ENCODE results near the gene CCDC32.
"Not testable (repeated sequence)": the region's sequence is repeated elsewhere in the genome, so short reads cannot be mapped to it uniquely, and the experiment has no call there.

Gene CCDC32, protein sequence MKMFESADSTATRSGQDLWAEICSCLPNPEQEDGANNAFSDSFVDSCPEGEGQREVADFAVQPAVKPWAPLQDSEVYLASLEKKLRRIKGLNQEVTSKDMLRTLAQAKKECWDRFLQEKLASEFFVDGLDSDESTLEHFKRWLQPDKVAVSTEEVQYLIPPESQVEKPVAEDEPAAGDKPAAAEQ

DNA sequence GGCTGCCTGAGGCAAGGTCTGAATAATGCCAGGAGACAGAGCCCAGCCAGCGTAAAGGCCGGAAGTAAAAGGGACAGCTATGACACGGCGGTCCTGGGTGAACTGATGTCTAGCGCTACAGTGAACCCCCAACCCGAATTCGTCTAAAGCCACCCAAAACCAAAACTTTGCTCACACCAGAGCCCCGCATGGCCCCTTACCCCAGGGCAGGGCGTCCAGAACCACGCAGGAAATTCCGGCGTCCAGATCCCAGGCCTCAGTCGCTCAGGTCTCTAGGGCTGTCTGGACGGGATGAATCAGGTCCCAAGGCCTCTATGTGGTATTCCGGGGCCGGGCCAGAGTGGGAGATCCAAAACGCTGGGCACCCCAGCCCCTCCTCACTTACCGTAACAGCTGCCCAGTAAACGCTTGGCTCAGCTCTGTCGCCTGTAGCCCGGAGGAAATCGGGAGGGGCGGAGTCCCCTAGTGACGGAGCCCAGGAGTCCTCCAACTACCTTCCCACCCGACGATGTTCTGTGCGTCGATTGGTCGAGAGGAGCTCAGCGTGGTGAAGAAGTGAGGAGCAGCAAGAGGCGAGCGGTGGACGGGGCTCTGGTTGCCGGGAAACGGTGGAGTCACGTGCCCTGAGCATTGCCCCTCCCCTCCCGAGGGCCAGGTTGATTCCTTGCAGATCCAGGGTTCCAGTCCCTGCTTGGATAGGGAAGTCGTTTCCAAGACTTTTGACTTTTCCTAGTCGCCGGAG lies at the start of gene CCDC32:
Gene CCDC32 (minus strand): TSS at position 452 of the 742 bp plus-strand sequence. CDS start 2,027 bp downstream, outside the sequence.
- peak; percentile 95 for DNase-seq

DNA sequence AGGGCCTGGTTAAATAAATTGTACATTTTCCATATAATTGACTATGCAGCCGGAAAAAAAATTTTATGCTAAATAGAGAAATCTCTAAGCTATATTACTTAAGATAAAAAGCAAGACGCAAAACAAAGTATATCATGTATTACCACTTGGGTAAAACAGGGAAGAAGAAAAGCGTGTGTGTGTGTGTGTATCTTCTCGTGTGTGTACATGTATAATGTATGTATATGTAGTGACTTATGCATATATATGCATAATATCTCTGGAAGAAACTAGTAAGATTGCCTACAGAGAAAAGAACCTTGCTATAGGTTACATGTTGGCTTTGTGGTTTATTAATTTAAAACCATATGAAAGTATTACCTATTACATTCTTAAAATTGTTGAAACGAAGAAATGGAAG lies 48.2 kb upstream of the CCDC32 start:
- no peak for DNase-seq

DNA sequence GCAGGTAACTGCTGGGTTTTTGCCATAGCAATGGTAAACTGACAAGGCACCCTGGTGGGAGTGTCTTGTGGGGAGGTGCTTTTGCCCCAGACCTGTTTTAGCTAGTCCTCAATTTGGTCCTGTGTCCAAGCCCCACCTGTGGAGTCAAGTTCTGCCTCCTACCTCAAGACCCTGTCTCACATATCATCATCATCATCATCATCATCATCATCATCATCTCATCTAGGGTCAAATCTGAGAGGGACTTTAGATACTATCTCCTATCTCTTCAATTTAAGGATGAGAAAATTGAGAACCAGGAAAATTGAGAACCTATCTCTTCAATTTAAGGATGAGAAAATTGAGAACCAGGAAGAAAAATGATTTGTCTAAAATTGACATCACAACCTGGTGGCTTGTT lies 39.1 kb upstream of the CCDC32 start:
- no peak for DNase-seq

DNA sequence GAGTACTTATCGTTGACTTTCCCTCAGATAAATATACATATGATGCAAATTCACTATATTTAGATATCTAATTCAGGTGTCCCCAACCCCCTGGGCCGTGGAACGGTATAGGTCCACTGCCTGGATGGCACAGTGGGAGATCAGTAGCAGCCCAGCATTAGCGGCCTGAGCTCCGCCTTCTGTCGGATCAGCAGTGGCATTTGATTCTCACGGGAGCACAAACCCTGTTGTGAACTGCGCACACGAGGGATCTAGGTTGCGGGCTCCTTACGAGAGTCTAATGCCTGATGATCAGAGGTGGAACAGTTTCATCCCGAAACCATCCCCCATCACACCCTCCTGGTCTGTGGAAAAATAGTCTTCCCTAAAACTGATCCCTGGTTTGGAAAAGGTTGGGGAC lies 36.1 kb upstream of the CCDC32 start:
- no peak for DNase-seq

DNA sequence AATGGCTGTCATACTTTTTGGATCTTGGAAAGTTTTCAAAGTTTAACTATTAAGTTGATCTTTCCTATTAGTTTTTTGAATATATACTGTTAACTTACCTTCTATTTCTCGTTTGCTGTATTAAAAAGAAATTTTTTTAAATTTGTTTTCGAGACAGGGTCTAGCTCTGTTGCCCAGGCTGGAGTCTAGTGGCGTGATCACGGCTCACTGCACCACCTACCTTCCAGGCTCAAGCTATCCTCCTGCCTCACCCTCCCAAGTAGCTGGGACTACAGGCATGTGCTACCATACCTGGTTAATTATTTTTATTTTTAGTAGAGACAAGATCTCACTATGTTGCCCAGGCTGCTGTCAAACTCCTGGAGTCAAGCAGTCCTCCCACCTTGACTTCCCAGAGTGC lies 33.8 kb upstream of the CCDC32 start:
- no peak for DNase-seq

DNA sequence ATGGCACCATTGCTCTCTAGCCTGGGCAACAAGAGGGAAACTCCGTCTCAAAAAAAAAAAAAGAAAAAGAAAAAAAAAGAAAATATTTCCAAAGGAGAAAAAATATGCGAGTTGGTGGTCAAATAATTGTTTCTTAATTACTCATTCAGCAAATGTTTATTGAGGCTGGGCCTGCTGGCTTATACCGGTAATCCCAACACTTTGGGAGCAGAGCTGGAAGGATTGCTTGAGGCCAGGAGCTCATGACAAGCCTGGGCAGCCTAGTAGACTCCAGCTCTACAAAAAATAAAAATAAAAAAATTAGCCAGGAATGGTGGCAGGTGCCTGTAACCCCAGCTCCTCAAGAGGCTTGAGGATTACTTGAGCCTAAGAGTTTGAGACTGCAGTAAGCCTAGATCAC lies 33.3 kb upstream of the CCDC32 start:
- DNase-seq = no peak

DNA sequence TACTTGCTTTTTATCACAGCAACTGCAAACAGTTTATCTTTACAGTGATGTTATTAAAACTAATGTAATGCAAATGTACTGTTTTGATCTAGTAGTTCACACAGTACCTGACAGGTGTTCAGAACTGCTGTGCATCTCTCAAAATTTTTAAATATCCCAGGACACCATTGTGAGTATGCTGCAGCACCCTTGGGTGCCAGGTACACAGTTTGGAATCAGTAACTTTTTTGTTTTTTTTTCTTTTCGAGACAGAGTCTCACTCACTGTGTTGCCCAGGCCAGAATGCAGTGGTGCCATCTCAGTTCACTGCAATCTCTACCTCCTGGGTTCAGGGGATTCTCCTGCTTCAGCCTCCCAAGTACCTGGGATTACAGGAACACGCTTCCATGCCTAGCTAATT lies 32.2 kb upstream of the CCDC32 start:
- no peak for DNase-seq

DNA sequence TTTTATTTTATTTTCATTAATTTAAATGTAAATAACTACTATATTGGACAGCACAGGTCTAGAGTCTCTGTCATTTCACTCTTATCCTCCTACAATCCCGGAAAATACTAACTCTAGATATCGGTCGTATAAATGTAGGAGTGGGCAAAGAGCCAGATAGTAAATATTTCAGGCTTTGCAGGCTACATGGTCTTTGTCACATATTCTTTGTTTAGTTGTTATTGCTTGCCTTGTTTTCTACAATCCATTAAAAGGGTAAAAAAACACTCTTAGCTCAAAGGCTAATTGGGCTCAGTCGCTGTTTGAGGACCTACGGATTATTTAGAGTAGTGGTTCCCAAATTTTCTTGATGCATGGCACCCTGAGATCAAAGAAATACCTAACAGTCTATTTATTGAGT lies 30.9 kb upstream of the CCDC32 start:
- no peak for DNase-seq

DNA sequence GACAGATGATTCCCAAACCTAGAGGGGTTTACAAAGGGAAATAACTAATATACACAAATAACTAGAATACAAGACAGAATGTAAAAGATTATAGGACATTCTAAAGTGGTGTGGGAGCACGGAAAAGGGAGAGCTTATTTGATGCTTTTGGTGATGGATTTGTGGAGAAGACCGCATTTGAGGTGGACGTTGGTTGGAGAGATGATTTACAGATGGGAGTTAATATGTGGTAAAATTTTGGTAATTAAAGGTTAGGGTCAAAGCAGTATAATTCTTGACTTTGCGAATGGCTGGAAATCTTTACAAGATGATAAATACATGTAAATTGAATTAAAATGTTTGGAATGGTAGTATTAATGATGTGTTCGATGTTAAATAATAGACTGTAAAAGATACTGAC lies 30.4 kb upstream of the CCDC32 start:
- no peak for DNase-seq

DNA sequence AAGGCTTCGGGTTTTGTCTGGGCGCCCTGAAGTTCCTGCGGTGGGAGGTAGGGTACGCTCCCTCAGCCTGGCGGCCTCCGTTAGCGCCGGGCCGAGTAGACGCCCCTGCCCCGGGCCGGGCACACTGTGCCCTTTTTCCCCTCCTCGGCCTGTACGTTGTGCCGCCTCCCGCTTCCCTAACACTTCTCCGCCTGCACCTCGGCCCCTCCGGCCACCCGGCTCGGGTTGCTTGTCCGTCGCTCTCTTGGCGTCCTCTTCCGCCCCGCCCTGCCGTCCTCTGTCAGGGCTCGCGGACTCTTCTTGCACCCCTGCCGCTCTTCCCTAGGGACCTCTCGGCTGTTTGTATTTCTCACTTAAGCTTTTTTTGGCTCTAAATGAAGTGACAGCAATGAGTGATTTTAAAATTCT lies 29.6 kb upstream of the CCDC32 start:
- DNase-seq = peak; percentile 17

DNA sequence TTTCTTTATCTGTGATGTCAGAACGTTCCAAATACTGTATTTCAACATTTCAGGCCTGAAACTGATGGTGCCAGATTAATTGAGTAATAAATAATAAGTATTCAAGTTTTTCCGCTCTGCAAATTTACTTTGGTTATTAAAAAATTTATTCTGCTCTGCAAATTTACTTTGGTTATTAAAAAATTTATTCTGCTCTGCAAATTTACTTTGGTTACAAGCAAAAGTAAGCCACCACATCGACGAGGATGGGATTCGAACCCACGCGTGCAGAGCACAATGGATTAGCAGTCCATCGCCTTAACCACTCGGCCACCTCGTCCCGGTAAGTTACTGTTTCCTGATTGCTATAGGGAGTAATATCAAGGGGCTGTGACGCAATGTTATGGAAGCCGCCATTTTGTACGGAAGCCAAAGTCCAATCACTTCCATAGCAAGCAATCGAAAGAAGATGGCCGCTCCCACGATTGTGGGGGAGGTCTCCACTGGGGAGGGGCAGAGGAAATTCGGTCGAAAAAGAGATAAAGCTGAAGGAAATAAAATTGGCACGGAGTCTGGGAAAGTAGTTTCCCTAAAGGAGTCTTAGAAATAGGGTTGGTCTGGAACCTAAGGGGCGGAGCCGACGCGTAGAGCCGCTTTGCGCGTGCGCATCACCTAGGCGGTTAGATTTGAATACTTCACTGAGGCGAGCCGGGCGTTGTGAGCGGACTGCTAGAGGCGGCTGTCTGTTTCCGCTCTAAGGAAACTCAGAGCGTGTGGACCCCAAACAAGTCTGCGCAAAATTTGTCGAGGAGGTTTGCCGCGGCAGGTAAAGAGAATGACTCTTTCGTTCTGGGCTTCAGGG lies 29.0 kb upstream of the CCDC32 start, which contains the start of gene KNL1:
Gene KNL1 (plus strand): TSS at position 662 of the 841 bp plus-strand sequence. CDS start 8,683 bp downstream, outside the sequence.
- DNase-seq = peak; percentile 83

DNA sequence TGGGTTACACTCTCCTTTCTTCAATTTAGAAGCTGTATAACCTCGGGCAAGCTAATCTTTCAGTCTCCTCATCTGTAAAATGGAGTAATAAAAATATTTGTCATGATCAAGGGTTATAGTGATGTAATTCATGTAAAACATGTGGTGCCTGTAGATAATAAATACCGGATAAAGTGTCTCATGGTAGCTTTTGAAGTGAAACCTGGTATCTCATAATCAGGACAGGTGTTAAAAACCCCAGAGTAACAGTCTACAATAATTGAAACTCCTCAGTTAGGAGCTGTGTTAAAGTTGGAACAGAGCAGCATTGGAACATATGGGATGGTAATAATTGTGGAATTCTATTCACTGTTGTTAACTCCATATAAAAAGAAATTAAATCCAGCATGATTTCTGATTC lies 28.3 kb upstream of the CCDC32 start:
- DNase-seq = no peak

DNA sequence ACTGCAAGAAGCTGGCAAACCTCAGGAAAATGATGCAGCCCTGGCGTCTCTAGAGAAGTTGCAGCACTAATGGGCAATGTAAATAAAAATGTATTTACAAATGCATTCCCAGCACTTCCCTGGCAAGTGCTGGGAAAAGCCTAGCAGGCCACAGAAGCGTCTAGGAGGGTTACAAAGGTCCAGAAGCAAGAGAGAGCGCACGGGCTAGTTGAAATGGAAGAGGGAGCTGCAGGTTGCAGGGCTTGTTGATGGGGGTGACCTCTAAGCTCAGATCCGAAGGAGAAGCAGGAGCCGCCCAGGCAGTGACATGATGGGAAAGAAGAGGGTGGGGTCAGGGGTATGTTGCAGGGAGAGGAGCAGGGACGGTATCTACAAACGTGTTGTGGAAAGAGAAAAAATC lies 26.5 kb upstream of the CCDC32 start:
- DNase-seq = no peak

DNA sequence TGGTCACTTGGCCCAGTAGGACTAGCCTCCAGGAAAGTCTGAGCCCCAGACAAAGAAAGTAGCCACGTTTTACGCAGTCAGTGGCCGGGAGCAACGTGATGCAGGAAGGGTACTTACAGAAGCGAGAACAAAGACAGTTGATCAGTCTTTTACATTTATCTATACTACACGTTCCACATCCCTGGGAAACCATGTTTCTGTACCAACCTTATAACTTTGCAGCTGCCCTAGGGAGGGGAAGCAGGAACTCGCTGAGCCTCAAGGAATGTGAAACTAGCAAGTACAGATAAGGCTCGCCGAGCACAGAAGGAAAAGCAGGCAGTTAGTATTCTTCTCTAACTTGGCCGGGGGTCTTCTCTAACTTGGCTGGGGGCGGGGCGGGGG lies 25.8 kb upstream of the CCDC32 start:
- no peak for DNase-seq

DNA sequence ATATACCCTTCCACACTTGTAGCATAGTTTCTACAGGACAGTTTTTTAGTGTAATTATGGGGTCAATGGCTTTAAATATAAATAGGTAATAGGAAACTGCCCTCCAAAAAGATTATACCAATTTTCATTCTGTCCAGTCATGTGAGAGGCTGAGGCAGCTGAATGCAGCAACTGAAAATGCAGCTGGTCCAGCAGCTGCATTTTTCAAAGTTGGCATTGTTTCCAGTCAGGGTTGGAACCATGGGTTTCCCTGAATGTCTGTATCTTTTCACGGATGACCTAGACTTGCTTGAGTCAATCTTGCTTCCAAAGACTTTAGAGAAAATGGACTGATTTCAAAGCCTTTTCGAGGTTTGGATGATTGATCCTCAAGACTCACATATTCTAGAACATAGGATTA lies 19.3 kb upstream of the CCDC32 start:
- DNase-seq = no peak

DNA sequence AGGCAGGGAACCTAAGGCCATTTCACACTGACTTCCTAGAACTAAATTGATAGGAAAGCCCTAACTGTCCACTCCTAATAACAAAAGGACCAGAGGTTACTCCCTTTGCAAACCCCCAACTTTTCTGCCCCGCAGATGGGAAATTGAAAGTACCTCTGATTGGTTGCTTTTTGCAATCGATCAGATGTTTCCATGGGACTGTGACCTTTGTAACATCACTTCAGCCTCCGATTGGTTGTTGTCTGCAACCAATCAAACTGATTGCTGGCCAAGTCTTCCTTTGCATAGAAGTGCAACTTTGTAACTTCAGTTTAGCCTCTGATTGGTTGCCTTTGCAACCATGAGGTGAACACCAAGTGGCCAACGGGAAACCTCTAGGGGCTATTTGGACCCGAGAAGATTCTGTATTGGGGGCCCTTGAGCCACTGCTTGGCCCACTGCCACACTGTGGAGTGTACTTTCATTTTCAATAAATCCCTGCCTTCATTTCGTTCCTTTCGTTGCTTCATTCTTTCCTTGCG lies 17.9 kb upstream of the CCDC32 start:
- no peak for DNase-seq

DNA sequence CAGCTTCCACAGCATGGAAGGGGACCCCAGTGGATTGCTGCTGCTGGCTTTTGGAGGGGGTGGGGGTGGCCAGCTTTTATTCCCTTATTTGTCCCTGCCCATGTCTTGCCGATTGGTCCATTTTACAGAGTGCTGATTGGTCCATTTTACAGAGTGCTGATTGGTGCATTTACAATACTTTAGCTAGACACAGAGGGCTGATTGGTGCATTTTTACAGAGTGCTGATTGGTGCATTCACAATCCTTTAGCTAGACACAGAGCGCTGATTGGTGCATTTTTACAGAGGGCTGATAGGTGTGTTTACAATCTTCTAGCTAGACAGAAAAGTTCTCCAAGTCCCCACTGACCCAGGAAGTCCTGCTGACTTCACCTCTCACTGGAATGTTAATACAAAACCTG lies 17.0 kb upstream of the CCDC32 start:
- not testable (repeated sequence) for DNase-seq

DNA sequence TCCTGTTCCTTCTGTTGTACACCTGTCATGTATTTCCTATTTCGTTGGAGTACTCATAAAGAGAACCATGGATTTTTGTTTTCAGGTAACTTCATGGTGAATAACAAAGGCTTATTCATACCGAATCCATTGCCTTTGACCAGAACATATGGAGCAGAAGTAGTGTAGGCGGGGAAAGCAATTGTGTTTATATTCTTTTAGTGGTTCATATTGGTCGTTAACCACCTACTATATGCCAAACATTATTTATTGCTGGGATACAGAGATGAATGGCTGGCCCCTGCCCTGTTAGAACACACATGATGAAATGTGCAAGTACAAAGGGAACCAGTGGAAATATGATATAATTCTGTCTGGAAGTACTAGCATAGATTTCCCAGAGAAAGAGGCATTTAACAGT lies 14.1 kb upstream of the CCDC32 start:
- no peak for DNase-seq

DNA sequence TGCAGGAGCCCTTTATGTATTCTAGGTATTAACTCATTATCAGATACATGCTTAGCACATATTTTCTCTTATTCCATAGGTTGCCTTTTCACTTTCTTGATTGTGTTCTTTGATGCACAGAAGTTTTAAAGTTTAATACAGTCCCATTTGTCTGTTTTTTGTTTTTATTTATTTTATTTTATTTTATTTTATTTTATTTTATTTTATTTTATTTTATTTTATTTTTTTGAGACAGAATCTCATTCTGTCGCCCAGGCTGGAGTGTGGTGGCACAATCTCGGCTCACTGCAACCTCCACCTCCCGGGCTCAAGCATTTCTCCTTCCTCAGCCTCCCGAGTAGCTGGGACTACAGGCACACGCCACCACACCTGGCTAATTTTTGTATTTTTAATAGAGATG lies 12.1 kb upstream of the CCDC32 start:
- not testable (repeated sequence) for DNase-seq

DNA sequence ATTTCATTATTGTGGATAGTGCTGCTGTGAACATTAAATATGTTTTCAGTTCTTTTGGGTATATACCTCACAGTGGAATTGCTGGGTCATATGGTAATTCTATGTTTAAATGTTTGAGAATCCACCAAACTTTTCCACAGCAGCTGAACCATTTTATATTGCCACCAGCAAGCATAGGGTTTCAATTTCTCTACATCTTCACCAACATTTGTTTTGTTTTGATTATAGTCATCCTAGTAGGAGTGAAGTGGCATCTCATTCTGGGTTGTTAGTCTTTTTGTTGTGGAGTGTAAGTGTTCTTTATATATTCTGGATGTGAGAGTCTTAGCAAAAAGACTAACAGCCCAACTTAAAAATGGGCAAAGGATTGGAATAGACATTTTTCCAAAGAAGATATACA lies 10.3 kb upstream of the CCDC32 start:
- DNase-seq = no peak

DNA sequence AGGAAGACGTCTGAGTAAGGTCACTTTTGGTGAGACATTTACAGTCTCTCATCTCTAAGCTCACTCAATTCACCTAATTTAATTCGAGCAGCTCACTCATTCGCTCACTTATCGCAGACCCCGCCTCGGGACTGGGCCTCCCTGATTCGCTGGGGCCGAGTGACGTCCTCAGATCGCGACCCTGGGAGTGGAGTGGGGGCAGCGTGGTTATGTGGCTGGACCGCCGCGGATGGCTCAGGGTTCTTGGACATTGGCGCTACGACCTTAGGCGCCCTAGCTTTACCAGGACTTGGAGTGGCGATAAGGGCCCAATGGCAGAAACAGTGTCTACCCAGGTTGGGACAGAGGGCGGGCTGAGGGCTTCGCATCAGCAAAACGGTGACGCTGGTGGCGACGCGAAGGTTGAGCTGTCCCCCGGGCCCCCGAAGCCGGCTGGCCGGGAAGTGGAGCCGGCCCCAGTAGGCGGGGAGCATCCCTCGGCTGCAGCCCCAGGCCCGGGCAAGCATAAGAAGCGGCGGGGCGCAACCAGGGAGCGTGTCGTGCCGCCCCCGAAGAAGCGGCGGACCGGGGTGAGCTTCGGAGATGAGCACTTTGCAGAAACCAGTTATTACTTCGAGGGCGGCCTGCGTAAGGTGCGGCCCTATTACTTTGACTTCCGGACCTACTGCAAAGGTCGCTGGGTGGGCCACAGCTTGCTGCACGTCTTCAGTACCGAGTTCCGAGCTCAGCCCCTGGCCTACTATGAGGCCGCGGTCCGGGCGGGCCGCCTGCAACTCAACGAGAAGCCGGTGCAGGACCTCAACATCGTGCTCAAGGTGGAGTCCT lies 4.5 kb upstream of the CCDC32 start, which contains the start of gene RPUSD2:
Gene RPUSD2 (plus strand): TSS at position 171 of the 825 bp plus-strand sequence. CDS start 39 bp downstream, at position 210.
- DNase-seq = peak; percentile 88

DNA sequence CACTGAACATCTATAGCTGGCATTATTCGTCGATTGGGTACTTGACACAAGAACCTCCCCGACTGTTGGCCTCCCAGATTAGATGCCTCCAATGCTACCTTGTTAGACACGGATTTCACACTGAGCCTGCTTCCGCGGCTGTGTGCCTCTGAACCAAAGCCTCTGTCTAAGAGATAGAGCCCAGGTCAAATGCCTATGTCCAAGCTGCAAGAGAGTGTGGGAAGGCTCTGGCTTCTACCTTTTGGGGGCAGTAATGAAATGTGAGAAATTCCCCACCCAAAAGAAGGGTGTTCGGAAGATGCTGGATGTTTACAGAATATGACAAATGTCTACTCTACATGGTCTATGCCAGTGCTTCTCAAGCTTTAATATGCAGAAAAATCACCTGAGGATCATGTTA lies 2.3 kb upstream of the CCDC32 start:
- DNase-seq = no peak
